ENCODE data around the gene DUSP7.
"Not testable (repeated sequence)": the region's sequence is repeated elsewhere in the genome, so short reads cannot be mapped to it uniquely, and the experiment has no call there.

The DUSP7 gene

GRCh38 chr3:52049503-52049902, 6.9 kb downstream of the DUSP7 start:
- in situ Hi-C loops (cut with MboI; ENCODE audit: low sequenced_read_pairs), result no loop called here

GRCh38 chr3:52047295-52047960, 8.9 kb downstream of the DUSP7 start:
- in situ Hi-C loops (cut with MboI; ENCODE audit: low sequenced_read_pairs), result no loop called here

- in situ Hi-C loops (cut with MboI; ENCODE audit: low sequenced_read_pairs), result no loop called here
Observed at GRCh38 chr3:52046902-52047239, 9.5 kb downstream of the DUSP7 start.

GRCh38 chr3:52046186-52046901, 10.0 kb downstream of the DUSP7 start:
- in situ Hi-C loops (cut with MboI; ENCODE audit: low sequenced_read_pairs), result no loop called here

GRCh38 chr3:52044869-52045619, 11.3 kb downstream of the DUSP7 start:
- in situ Hi-C loops (cut with MboI; ENCODE audit: low sequenced_read_pairs), result no loop called here

GRCh38 chr3:52043750-52044149, 12.6 kb downstream of the DUSP7 start:
- in situ Hi-C loops (cut with MboI; ENCODE audit: low sequenced_read_pairs), result no loop called here

GRCh38 chr3:52043039-52043438, 13.3 kb downstream of the DUSP7 start:
- in situ Hi-C loops (cut with MboI; ENCODE audit: low sequenced_read_pairs), result not testable (repeated sequence)

GRCh38 chr3:52041118-52041731, 15.1 kb downstream of the DUSP7 start:
- in situ Hi-C loops (cut with MboI; ENCODE audit: low sequenced_read_pairs), result no loop called here

GRCh38 chr3:52040600-52040999, 15.8 kb downstream of the DUSP7 start:
- in situ Hi-C loops (cut with MboI; ENCODE audit: low sequenced_read_pairs), result no loop called here

GRCh38 chr3:52039846-52040245, 16.5 kb downstream of the DUSP7 start:
- in situ Hi-C loops (cut with MboI; ENCODE audit: low sequenced_read_pairs), result no loop called here

- in situ Hi-C loops (cut with MboI; ENCODE audit: low sequenced_read_pairs), result no loop called here
Observed at GRCh38 chr3:52039426-52039825, 16.9 kb downstream of the DUSP7 start.

GRCh38 chr3:52038227-52038626, 18.1 kb downstream of the DUSP7 start:
- in situ Hi-C loops (cut with MboI; ENCODE audit: low sequenced_read_pairs), result no loop called here

GRCh38 chr3:52037291-52037690, 19.1 kb downstream of the DUSP7 start:
- in situ Hi-C loops (cut with MboI; ENCODE audit: low sequenced_read_pairs), result no loop called here

GRCh38 chr3:52036829-52037228, 19.5 kb downstream of the DUSP7 start:
- in situ Hi-C loops (cut with MboI; ENCODE audit: low sequenced_read_pairs), result no loop called here

- in situ Hi-C loops (cut with MboI; ENCODE audit: low sequenced_read_pairs), result no loop called here
Observed at GRCh38 chr3:52036222-52036694, 20.1 kb downstream of the DUSP7 start.

GRCh38 chr3:52034651-52035050, 21.7 kb downstream of the DUSP7 start:
- in situ Hi-C loops (cut with MboI; ENCODE audit: low sequenced_read_pairs), result no loop called here

GRCh38 chr3:52034212-52034611, 22.2 kb downstream of the DUSP7 start:
- in situ Hi-C loops (cut with MboI; ENCODE audit: low sequenced_read_pairs), result no loop called here

GRCh38 chr3:52033748-52034147, 22.6 kb downstream of the DUSP7 start:
- in situ Hi-C loops (cut with MboI; ENCODE audit: low sequenced_read_pairs), result not testable (repeated sequence)

GRCh38 chr3:52032702-52033408, 23.5 kb downstream of the DUSP7 start:
- in situ Hi-C loops (cut with MboI; ENCODE audit: low sequenced_read_pairs), result no loop called here

- in situ Hi-C loops (cut with MboI; ENCODE audit: low sequenced_read_pairs), result no loop called here
Observed at GRCh38 chr3:52031896-52032295, 24.5 kb downstream of the DUSP7 start.
